MCF 10A (cell line): ENCODE results near the gene RGS7. TPM values are rescaled to one million over a fixed set of nuclear protein-coding genes. Genes with fewer than 3 reads are reported as not detected.

Source experiments
- BruUV-seq: library from RNA; stranded (reverse); fragments of 400-500 nt; replicated peaks from 2 replicates; lab custom pipeline; 2021; lab: Mats Ljungman, UMichigan
- CTCF ChIA-PET: fragments of 300-600 bp; sonication (Branson Sonifier 250); formaldehyde crosslinking; extraction: SDS; loops from one replicate; lab custom pipeline; 2021; ENCODE audit warnings: antibody characterized with exemption, inconsistent platforms; lab: Yijun Ruan, JAX
- POLR2A ChIA-PET: fragments of 300-600, 350-650 bp; sonication (Branson Sonifier 250); formaldehyde crosslinking; extraction: SDS; loops from one replicate; lab custom pipeline; 2020; ENCODE audit warnings: antibody characterized with exemption, inconsistent platforms; lab: Yijun Ruan, JAX
- DNase-seq: peaks from one replicate; pipeline ENCODE4 v3.0.0-alpha.2; 2018; ENCODE audit not compliant: unreplicated experiment
- H3K27ac Mint-ChIP-seq: one replicate; pipeline ENCODE4 v1.8.0; 2022; ENCODE audit warnings: mild to moderate bottlenecking, low read depth, mixed read lengths; ENCODE audit not compliant: unreplicated experiment
- H3K27me3 Mint-ChIP-seq: one replicate; pipeline ENCODE4 v1.8.0; 2022; ENCODE audit warnings: mixed read lengths; ENCODE audit not compliant: insufficient read depth, unreplicated experiment
- H3K36me3 Mint-ChIP-seq: one replicate; pipeline ENCODE4 v1.8.0; 2022; ENCODE audit warnings: mild to moderate bottlenecking, moderate library complexity, mixed read lengths; ENCODE audit not compliant: insufficient read depth, unreplicated experiment
- H3K4me1 Mint-ChIP-seq: one replicate; pipeline ENCODE4 v1.8.0; 2022; ENCODE audit warnings: mixed read lengths; ENCODE audit not compliant: insufficient read depth, unreplicated experiment
- H3K4me3 Mint-ChIP-seq: one replicate; pipeline ENCODE4 v1.8.0; 2022; ENCODE audit warnings: mild to moderate bottlenecking, moderate library complexity, mixed read lengths; ENCODE audit not compliant: unreplicated experiment
- H3K9me3 Mint-ChIP-seq: one replicate; pipeline ENCODE4 v1.8.0; 2022; ENCODE audit warnings: mixed read lengths; ENCODE audit not compliant: unreplicated experiment
- CTCF ChIP-seq: fragments of 200-600 bp; IDR thresholded peaks from one replicate; pipeline ENCODE4 v1.8.0; 2022; ENCODE audit warnings: antibody characterized with exemption, mild to moderate bottlenecking; ENCODE audit not compliant: unreplicated experiment
- intact Hi-C: fragments of 100-400 bp; cut with micrococcal nuclease; formaldehyde crosslinking; loops from 2 replicates; pipeline ENCODE4 v1.14.1; 2022
- total RNA-seq: library from RNA; stranded (reverse); gene quantifications from 2 replicates; pipeline ENCODE4 v1.2.3, GENCODE V29; 2022

The RGS7 gene
- total RNA-seq, 1 experiment from 2014 or later, result 0.42 TPM

- no peak for TF ChIP-seq CTCF
- Mint-ChIP-seq H3K27ac (no peak overlapping the region), H3K4me3 (no peak overlapping the region), H3K9me3 (no peaks in the 10 kb centered on the region), H3K27me3 (no peaks in the 10 kb centered on the region), H3K4me1 (peaks cover 3% of the 10 kb centered on the region), H3K36me3 (no peaks in the 10 kb centered on the region)
- no peak for DNase-seq
- ChIA-PET CTCF (no interaction called here), POLR2A (interaction anchor here (0.6 kb wide), 1 partner anchor 283 kb away, joined by 3 read pairs; no protein-coding TSS in a partner anchor)
- BruUV-seq, result no TSS peak
- intact Hi-C loops, result no loop called here
These were observed 239.0 kb downstream of the RGS7 start for GRCh38 chr1:241118049-241118448.

- CTCF ChIA-PET, result no interaction called here
- no TSS peak for BruUV-seq
- DNase-seq, result no peak
- no peak for TF ChIP-seq CTCF
- Mint-ChIP-seq H3K4me3 (no peak overlapping the region), H3K27me3 (no peaks in the 10 kb centered on the region), H3K4me1 (peaks cover 3% of the 10 kb centered on the region), H3K36me3 (no peaks in the 10 kb centered on the region), H3K9me3 (no peaks in the 10 kb centered on the region), H3K27ac (no peak overlapping the region)
- intact Hi-C loops, result no loop called here
- POLR2A ChIA-PET, result no interaction called here
These were observed 241.2 kb downstream of the RGS7 start for GRCh38 chr1:241115784-241116183.

- intact Hi-C loops, result no loop called here
- H3K4me1 Mint-ChIP-seq, result peaks cover 3% of the 10 kb centered on the region
- H3K27ac Mint-ChIP-seq, result no peak overlapping the region
- H3K9me3 Mint-ChIP-seq, result no peaks in the 10 kb centered on the region
- H3K27me3 Mint-ChIP-seq, result no peaks in the 10 kb centered on the region
- H3K4me3 Mint-ChIP-seq, result no peak overlapping the region
- POLR2A ChIA-PET, result no interaction called here
- CTCF ChIA-PET, result interaction anchor here (0.5 kb wide), 1 partner anchor 22 kb away, joined by 3 read pairs; no protein-coding TSS in a partner anchor
- no peaks in the 10 kb centered on the region for H3K36me3 Mint-ChIP-seq
- no peak for TF ChIP-seq CTCF
- BruUV-seq, result no TSS peak
- no peak for DNase-seq
These were observed 242.2 kb downstream of the RGS7 start for GRCh38 chr1:241114699-241115233.

- ChIA-PET POLR2A (no interaction called here), CTCF (no interaction called here)
- Mint-ChIP-seq H3K9me3 (no peaks in the 10 kb centered on the region), H3K27me3 (no peaks in the 10 kb centered on the region), H3K36me3 (no peaks in the 10 kb centered on the region), H3K27ac (no peak overlapping the region), H3K4me1 (peaks cover 11% of the 10 kb centered on the region), H3K4me3 (no peak overlapping the region)
- TF ChIP-seq CTCF, result no peak
- intact Hi-C loops, result no loop called here
- no peak for DNase-seq
- no TSS peak for BruUV-seq
These were observed 243.4 kb downstream of the RGS7 start for GRCh38 chr1:241113557-241113956.
